Effector memory CD4-positive, alpha-beta T cell (primary cell): ENCODE measurements around the gene TMCO4.
"Not testable (repeated sequence)": the region's sequence is repeated elsewhere in the genome, so short reads cannot be mapped to it uniquely, and the experiment has no call there.

Experiments used
- DNase-seq, 3 donors: peaks; one replicate each; pipeline ENCODE4 v3.0.0-alpha.2; 2020
- H3K27ac ChIP-seq: 2 replicates; pipeline ENCODE4 v1.7.0; 2013; ENCODE audit warnings: mild to moderate bottlenecking, low read length, moderate library complexity; ENCODE audit not compliant: insufficient read depth, poor library complexity, severe bottlenecking
- H3K27me3 ChIP-seq: replicated peaks from 2 replicates; pipeline ENCODE4 v1.7.0; 2013; ENCODE audit warnings: mild to moderate bottlenecking, low read length; ENCODE audit not compliant: insufficient read depth, control insufficient read depth, poor library complexity, severe bottlenecking
- H3K36me3 ChIP-seq: 2 replicates; pipeline ENCODE4 v1.7.0; 2013; ENCODE audit warnings: mild to moderate bottlenecking, low read length, moderate library complexity; ENCODE audit not compliant: control insufficient read depth, insufficient read depth
- H3K4me1 ChIP-seq: 2 replicates; pipeline ENCODE4 v1.7.0; 2013; ENCODE audit warnings: low read length, mild to moderate bottlenecking; ENCODE audit not compliant: control insufficient read depth, insufficient read depth, poor library complexity, severe bottlenecking
- H3K4me3 ChIP-seq: 2 replicates; pipeline ENCODE4 v1.7.0; 2013; ENCODE audit warnings: low read length, low read depth, mild to moderate bottlenecking; ENCODE audit not compliant: insufficient read depth, poor library complexity, severe bottlenecking
- H3K9me3 ChIP-seq: 2 replicates; pipeline ENCODE4 v1.7.0; 2013; ENCODE audit warnings: mild to moderate bottlenecking, low read length, moderate library complexity; ENCODE audit not compliant: control insufficient read depth
- total RNA-seq, 3 donors: gene quantifications; one replicate each; lab custom pipeline; 2026; lab: John Stamatoyannopoulos, UW

TMCO4 gene
- total RNA-seq: 24.6 to 29.9 (median 29.0) reads per million in 3 donors

- peak within 1 kb of the TSS; percentile 71 for H3K27ac ChIP-seq
- DNase-seq: peak; percentile 16 to 41 (median 26)
- H3K9me3 ChIP-seq: no peaks in the 10 kb centered on the region
- H3K36me3 ChIP-seq: no peaks in the 10 kb centered on the region
- peaks cover 7% of the 10 kb centered on the region for H3K4me1 ChIP-seq
- peak within 1 kb of the TSS; percentile 91 for H3K4me3 ChIP-seq
- H3K27me3 ChIP-seq: no peaks in the 10 kb centered on the region
These were observed at the start of gene TMCO4 for GRCh38 chr1:19799230-19800075. Gene TMCO4 (minus strand): TSS chr1:19799916. CDS start chr1:19780758, 19,158 bp downstream.

GRCh38 chr1:19849307-19849706, 49.6 kb upstream of the TMCO4 start:
- not testable (repeated sequence) for H3K36me3 ChIP-seq, H3K4me1 ChIP-seq, H3K4me3 ChIP-seq, H3K27ac ChIP-seq, H3K27me3 ChIP-seq, H3K9me3 ChIP-seq, DNase-seq

GRCh38 chr1:19847334-19847733, 47.6 kb upstream of the TMCO4 start:
- H3K27me3 ChIP-seq, H3K36me3 ChIP-seq, H3K9me3 ChIP-seq, H3K27ac ChIP-seq, DNase-seq, H3K4me3 ChIP-seq, H3K4me1 ChIP-seq: not testable (repeated sequence)

- H3K9me3 ChIP-seq: no peaks in the 10 kb centered on the region
- H3K27me3 ChIP-seq: no peaks in the 10 kb centered on the region
- H3K36me3 ChIP-seq: no peaks in the 10 kb centered on the region
- DNase-seq: no peak
- H3K4me1 ChIP-seq: no peaks in the 10 kb centered on the region
- H3K27ac ChIP-seq: no peak overlapping the region
- H3K4me3 ChIP-seq: no peak overlapping the region
These were observed 46.6 kb upstream of the TMCO4 start for GRCh38 chr1:19846338-19846737.

GRCh38 chr1:19845555-19845954, 45.8 kb upstream of the TMCO4 start:
- H3K27ac ChIP-seq: no peak overlapping the region
- no peaks in the 10 kb centered on the region for H3K27me3 ChIP-seq
- no peak for DNase-seq

GRCh38 chr1:19844731-19845495, 45.2 kb upstream of the TMCO4 start:
- Histone ChIP-seq H3K4me3 (no peak overlapping the region), H3K9me3 (no peaks in the 10 kb centered on the region), H3K27me3 (no peaks in the 10 kb centered on the region), H3K27ac (no peak overlapping the region), H3K36me3 (no peaks in the 10 kb centered on the region), H3K4me1 (no peaks in the 10 kb centered on the region)
- no peak for DNase-seq

More at GRCh38 chr1:19845555-19845954, 45.8 kb upstream of the TMCO4 start:
- no peaks in the 10 kb centered on the region for H3K36me3 ChIP-seq
- no peaks in the 10 kb centered on the region for H3K9me3 ChIP-seq
- no peaks in the 10 kb centered on the region for H3K4me1 ChIP-seq
- H3K4me3 ChIP-seq: no peak overlapping the region

- Histone ChIP-seq H3K36me3 (no peaks in the 10 kb centered on the region), H3K27ac (no peak overlapping the region), H3K4me3 (no peak overlapping the region), H3K27me3 (no peaks in the 10 kb centered on the region), H3K4me1 (no peaks in the 10 kb centered on the region), H3K9me3 (no peaks in the 10 kb centered on the region)
- no peak for DNase-seq
These were observed 40.5 kb upstream of the TMCO4 start for GRCh38 chr1:19840228-19840627.

- H3K9me3 ChIP-seq: no peaks in the 10 kb centered on the region
- H3K27me3 ChIP-seq: no peaks in the 10 kb centered on the region
- H3K4me1 ChIP-seq: no peaks in the 10 kb centered on the region
- H3K27ac ChIP-seq: no peak overlapping the region
- no peak overlapping the region for H3K4me3 ChIP-seq
- H3K36me3 ChIP-seq: no peaks in the 10 kb centered on the region
- DNase-seq: no peak
These were observed 38.1 kb upstream of the TMCO4 start for GRCh38 chr1:19837866-19838265.

GRCh38 chr1:19835578-19835977, 35.9 kb upstream of the TMCO4 start:
- Histone ChIP-seq H3K4me3 (no peak overlapping the region), H3K4me1 (no peaks in the 10 kb centered on the region), H3K36me3 (no peaks in the 10 kb centered on the region), H3K27me3 (peaks cover 4% of the 10 kb centered on the region), H3K9me3 (no peaks in the 10 kb centered on the region), H3K27ac (no peak overlapping the region)
- no peak for DNase-seq

- H3K4me1 ChIP-seq: no peaks in the 10 kb centered on the region
- H3K27ac ChIP-seq: no peak overlapping the region
- no peaks in the 10 kb centered on the region for H3K36me3 ChIP-seq
- peaks cover 10% of the 10 kb centered on the region for H3K27me3 ChIP-seq
- no peaks in the 10 kb centered on the region for H3K9me3 ChIP-seq
- no peak overlapping the region for H3K4me3 ChIP-seq
- no peak for DNase-seq
These were observed 31.7 kb upstream of the TMCO4 start for GRCh38 chr1:19831441-19831840.
